ENCODE results near the gene PFKP. TPM values are rescaled to one million over a fixed set of nuclear protein-coding genes. Genes with fewer than 3 reads are reported as not detected.
A peak's percentile ranks its signal among the peaks of the same experiment; 100 is the strongest.

The PFKP gene
- total RNA-seq, 1 donor from 2014 or later = 52.3 TPM

DNA sequence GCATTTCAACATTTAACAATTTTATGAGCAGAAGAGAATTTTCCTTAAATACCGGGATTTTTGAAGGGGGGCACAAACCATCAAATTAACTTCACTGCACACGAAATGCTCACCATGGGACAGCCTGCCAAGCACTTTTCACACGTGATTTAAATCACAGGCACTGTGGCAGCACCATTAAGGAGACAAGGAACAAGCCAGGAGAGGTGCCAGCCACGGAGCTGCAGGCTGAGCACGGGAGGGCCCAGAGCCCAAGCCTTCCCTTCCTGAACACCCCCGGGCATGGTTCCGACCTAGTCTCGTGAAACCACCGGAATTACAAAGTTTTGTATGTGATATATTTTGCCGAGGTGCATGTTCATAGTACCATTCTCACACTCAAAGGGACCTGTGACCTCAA lies 91.8 kb downstream of the PFKP start:
- Mint-ChIP-seq H3K27me3 (ENCODE audit: unreplicated experiment) (no peaks in the 10 kb centered on the region), H3K4me3 (ENCODE audit: unreplicated experiment) (peak overlapping the region; percentile 37), H3K27ac (ENCODE audit: unreplicated experiment) (no peak overlapping the region), H3K9me3 (ENCODE audit: unreplicated experiment) (no peaks in the 10 kb centered on the region), H3K36me3 (ENCODE audit: low read depth, unreplicated experiment) (peaks cover 50% of the 10 kb centered on the region), H3K4me1 (ENCODE audit: unreplicated experiment) (no peaks in the 10 kb centered on the region)
- TF ChIP-seq, protein P1, sequence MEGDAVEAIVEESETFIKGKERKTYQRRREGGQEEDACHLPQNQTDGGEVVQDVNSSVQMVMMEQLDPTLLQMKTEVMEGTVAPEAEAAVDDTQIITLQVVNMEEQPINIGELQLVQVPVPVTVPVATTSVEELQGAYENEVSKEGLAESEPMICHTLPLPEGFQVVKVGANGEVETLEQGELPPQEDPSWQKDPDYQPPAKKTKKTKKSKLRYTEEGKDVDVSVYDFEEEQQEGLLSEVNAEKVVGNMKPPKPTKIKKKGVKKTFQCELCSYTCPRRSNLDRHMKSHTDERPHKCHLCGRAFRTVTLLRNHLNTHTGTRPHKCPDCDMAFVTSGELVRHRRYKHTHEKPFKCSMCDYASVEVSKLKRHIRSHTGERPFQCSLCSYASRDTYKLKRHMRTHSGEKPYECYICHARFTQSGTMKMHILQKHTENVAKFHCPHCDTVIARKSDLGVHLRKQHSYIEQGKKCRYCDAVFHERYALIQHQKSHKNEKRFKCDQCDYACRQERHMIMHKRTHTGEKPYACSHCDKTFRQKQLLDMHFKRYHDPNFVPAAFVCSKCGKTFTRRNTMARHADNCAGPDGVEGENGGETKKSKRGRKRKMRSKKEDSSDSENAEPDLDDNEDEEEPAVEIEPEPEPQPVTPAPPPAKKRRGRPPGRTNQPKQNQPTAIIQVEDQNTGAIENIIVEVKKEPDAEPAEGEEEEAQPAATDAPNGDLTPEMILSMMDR (IDR thresholded peaks at IDR 0.05; ENCODE audit: unreplicated experiment) = no peak
- DNase-seq (ENCODE audit: low spot score) = no peak

- Mint-ChIP-seq H3K4me1 (ENCODE audit: unreplicated experiment) (no peaks in the 10 kb centered on the region), H3K27ac (ENCODE audit: unreplicated experiment) (no peak overlapping the region), H3K36me3 (ENCODE audit: low read depth, unreplicated experiment) (peaks cover 53% of the 10 kb centered on the region), H3K27me3 (ENCODE audit: unreplicated experiment) (no peaks in the 10 kb centered on the region), H3K9me3 (ENCODE audit: unreplicated experiment) (no peaks in the 10 kb centered on the region), H3K4me3 (ENCODE audit: unreplicated experiment) (no peak overlapping the region)
- no peak for DNase-seq (ENCODE audit: low spot score)
- TF ChIP-seq, protein P1 (IDR thresholded peaks at IDR 0.05; ENCODE audit: unreplicated experiment) = peak; percentile 40
Measured at GRCh38 chr10:3162533-3162932, 95.2 kb downstream of the PFKP start.

DNA sequence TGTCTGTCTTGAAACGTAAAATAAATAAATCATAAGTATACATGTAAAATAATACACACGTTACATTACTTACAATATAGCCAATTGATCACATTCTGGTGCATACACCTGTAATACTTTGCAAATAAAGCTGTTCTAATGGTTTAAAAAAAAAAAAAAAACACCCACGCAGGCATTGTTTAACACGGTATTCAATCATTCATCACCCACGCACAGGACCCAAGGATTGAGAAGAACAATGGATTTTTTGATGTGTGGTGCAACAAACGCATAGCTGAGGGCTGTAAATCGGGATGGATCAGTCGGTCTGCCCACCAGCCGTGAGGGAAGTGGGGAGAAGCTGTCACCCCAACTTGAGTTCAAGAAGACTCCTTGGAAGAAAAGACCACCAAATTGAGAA lies 96.5 kb downstream of the PFKP start:
- TF ChIP-seq, protein P1 (IDR thresholded peaks at IDR 0.05; ENCODE audit: unreplicated experiment) = no peak
- DNase-seq (ENCODE audit: low spot score) = no peak
- no peak overlapping the region for H3K27ac Mint-ChIP-seq (ENCODE audit: unreplicated experiment)
- H3K4me1 Mint-ChIP-seq (ENCODE audit: unreplicated experiment) = no peaks in the 10 kb centered on the region
- peaks cover 1% of the 10 kb centered on the region for H3K27me3 Mint-ChIP-seq (ENCODE audit: unreplicated experiment)
- H3K4me3 Mint-ChIP-seq (ENCODE audit: unreplicated experiment) = no peak overlapping the region
- H3K36me3 Mint-ChIP-seq (ENCODE audit: low read depth, unreplicated experiment) = peaks cover 53% of the 10 kb centered on the region
- H3K9me3 Mint-ChIP-seq (ENCODE audit: unreplicated experiment) = no peaks in the 10 kb centered on the region

DNA sequence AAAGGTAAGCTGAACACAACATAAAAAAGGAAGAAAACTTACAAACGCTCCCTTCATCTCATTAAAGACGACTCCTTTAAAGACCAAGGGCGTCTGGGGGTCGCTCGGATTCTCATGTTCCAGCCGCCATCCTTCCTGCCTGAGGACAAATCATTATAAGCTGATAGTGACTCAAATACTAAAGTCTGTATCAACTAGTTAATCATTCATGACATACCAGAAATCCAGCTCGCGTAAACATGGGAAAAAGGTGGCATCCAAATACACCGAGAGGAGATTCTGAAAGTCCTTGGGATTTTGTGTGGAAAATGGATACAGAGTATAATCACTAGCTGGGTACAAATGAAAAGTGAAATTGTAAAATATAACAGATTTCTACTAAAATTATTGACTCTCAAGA lies 97.8 kb downstream of the PFKP start:
- no peak overlapping the region for H3K27ac Mint-ChIP-seq (ENCODE audit: unreplicated experiment)

GRCh38 chr10:3166496-3167290 lies 99.3 kb downstream of the PFKP start:
- no peaks in the 10 kb centered on the region for H3K9me3 Mint-ChIP-seq (ENCODE audit: unreplicated experiment)
- H3K4me3 Mint-ChIP-seq (ENCODE audit: unreplicated experiment) = peak overlapping the region; percentile 38
- no peaks in the 10 kb centered on the region for H3K4me1 Mint-ChIP-seq (ENCODE audit: unreplicated experiment)
- H3K27ac Mint-ChIP-seq (ENCODE audit: unreplicated experiment) = no peak overlapping the region
- H3K36me3 Mint-ChIP-seq (ENCODE audit: low read depth, unreplicated experiment) = peaks cover 44% of the 10 kb centered on the region
- H3K27me3 Mint-ChIP-seq (ENCODE audit: unreplicated experiment) = peaks cover 1% of the 10 kb centered on the region
- TF ChIP-seq, protein P1 (IDR thresholded peaks at IDR 0.05; ENCODE audit: unreplicated experiment) = no peak
- DNase-seq (ENCODE audit: low spot score) = no peak

More for the DNA sequence above, 97.8 kb downstream of the PFKP start:
- Mint-ChIP-seq H3K9me3 (ENCODE audit: unreplicated experiment) (no peaks in the 10 kb centered on the region), H3K27me3 (ENCODE audit: unreplicated experiment) (peaks cover 1% of the 10 kb centered on the region), H3K36me3 (ENCODE audit: low read depth, unreplicated experiment) (peaks cover 50% of the 10 kb centered on the region), H3K4me3 (ENCODE audit: unreplicated experiment) (no peak overlapping the region), H3K4me1 (ENCODE audit: unreplicated experiment) (no peaks in the 10 kb centered on the region)
- DNase-seq (ENCODE audit: low spot score) = no peak
- TF ChIP-seq, protein P1 (IDR thresholded peaks at IDR 0.05; ENCODE audit: unreplicated experiment) = no peak

Measured in endothelial cell (in vitro differentiated cells).